Bronchial epithelial cell (primary cell): ENCODE data around the gene JAM3. TPM values are rescaled to one million over a fixed set of nuclear protein-coding genes. Genes with fewer than 3 reads are reported as not detected.

Source experiments
- DNase-seq: peaks from one replicate; pipeline ENCODE4 v3.0.0-alpha.2; 2010; ENCODE audit warnings: low read depth
- FAIRE-seq: peaks from 2 replicates; lab custom pipeline; 2011; peaks lifted over from hg19 to GRCh38; lab: Jason Lieb, UNC
- H3K27me3 ChIP-seq: 2 replicates; pipeline ENCODE4 v1.5.1; 2011; ENCODE audit warnings: low read length; ENCODE audit not compliant: control insufficient read depth, insufficient read depth
- H3K36me3 ChIP-seq: 2 replicates; pipeline ENCODE4 v1.5.1; 2011; ENCODE audit warnings: low read length; ENCODE audit not compliant: control insufficient read depth, insufficient read depth
- H3K4me3 ChIP-seq: 2 replicates; pipeline ENCODE4 v1.5.1; 2011; ENCODE audit warnings: mild to moderate bottlenecking, low read depth, low read length, control low read depth
- CTCF ChIP-seq: IDR thresholded peaks from 2 replicates; pipeline ENCODE4 v1.5.1; 2011; ENCODE audit warnings: mild to moderate bottlenecking, moderate library complexity, low read length, control low read depth, inconsistent platforms; ENCODE audit not compliant: insufficient read depth, severe bottlenecking
- total RNA-seq: library from RNA; depleted of rRNA; stranded (reverse); fragments of >200 nt; gene quantifications from 2 replicates; pipeline ENCODE4 v1.2.1, GENCODE V29; 2014

JAM3 gene
- total RNA-seq, 1 donor from 2014 or later = 1.6 TPM

DNA sequence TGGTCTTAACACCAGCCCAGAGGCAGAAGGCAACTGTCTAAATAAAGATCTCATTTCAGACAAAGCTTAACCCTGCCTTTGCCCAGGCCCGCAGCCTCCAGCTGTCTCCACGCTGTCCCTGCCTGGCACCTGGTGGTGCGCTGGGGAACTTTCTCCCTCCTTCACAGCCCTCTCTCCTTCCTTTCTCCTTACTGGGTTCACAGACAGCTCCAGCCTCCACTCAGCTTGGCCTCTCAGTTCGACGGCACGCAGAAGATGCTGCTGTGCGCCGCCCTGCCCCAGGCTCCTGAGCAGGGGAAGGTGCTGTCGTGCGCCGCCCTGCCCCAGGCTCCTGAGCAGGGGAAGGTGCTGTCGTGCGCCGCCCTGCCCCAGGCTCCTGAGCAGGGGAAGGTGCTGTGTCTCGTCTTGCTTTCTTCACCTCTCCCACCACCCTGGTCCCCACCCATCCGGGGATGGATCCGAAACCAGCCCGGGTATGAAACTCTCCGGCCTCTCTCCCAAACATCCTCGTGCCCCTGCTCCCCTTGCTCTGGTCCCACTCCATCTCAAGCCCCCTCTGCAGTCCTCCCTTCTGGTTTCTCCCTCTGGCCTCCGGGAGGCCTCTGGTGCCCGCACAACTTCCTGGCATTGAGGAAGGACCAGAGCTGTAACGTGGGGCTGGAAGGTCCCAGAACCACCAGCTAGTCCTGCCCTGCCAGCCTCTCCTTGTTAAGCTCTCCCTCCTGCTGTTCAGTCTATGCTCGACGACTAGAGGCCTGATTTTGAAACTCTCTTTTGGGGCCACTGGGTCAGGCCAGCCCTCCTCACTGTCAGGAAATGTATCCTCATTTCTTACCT lies 22.9 kb upstream of the JAM3 start:
- Histone ChIP-seq H3K27me3 (peaks cover 2% of the 10 kb centered on the region), H3K36me3 (no peaks in the 10 kb centered on the region), H3K4me3 (no peak overlapping the region)
- FAIRE-seq = no peak
- DNase-seq = no peak
- TF ChIP-seq CTCF = peak; percentile 64

DNA sequence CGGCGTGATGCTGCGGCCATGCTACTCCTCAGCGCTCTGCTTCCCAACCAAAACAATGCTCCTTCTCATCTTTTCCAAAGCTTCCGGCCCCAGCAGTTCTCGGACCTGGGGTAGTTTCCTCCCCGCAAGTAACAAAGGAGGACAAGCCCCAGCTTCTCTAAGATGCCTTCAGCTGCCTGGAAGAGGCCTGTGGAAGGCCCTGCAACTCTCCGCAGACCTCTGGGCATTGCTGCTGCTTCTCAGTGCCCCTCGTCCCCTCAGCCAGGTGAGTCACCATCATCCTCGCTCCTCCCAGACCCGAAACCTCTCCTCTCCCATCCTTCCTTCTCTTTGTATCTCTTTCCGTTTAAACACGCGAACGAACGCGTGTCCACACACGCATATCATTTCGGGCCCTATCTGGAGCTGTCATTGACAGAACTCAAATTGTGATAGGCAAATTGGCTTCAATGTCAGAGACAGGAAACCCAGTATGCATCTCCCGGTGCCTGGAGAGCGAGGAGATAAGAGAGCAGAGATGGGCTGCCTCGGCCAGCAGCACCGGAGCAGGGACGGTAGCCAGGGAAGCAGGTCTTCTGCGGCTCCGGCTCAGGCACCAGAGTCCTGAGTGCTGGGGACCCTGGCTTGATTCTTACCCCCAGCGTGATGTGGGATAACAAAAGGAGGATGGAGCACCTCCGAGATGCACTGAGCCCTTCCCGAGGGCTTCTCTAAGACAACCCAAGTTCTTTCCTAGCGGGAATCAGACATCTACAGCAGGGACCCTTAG lies 22.0 kb upstream of the JAM3 start:
- DNase-seq = no peak
- no peaks in the 10 kb centered on the region for H3K36me3 ChIP-seq
- TF ChIP-seq CTCF = no peak
- no peak for FAIRE-seq
- no peak overlapping the region for H3K4me3 ChIP-seq
- H3K27me3 ChIP-seq = peaks cover 2% of the 10 kb centered on the region

- DNase-seq = no peak
- TF ChIP-seq CTCF = no peak
- Histone ChIP-seq H3K36me3 (no peaks in the 10 kb centered on the region), H3K27me3 (peaks cover 2% of the 10 kb centered on the region), H3K4me3 (no peak overlapping the region)
- no peak for FAIRE-seq
These were observed 21.3 kb upstream of the JAM3 start for GRCh38 chr11:134047586-134047999.

- FAIRE-seq (no peak), DNase-seq (no peak)
- TF ChIP-seq CTCF = no peak
- Histone ChIP-seq H3K27me3 (peaks cover 2% of the 10 kb centered on the region), H3K4me3 (no peak overlapping the region), H3K36me3 (no peaks in the 10 kb centered on the region)
These were observed 20.8 kb upstream of the JAM3 start for GRCh38 chr11:134048028-134048427.

DNA sequence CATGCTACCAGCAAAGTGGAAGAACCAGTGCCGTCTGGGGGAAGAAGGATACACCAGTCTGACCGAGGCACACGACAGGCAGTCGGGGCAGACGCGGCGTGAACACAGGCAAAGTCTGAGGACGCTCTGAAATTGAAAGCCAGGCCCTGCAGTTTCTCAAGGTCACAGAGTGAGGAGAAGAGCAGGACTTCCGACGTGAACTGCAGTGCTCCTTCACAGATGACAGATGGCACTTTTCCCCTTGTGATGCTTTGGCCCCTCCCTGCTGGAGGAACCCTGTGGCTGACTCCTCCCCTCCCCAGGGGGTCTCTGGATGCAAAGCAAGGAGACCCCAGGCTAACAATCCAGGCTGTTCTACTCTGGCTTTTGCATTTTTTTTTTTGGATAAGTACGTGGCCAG lies 19.6 kb upstream of the JAM3 start:
- peaks cover 2% of the 10 kb centered on the region for H3K27me3 ChIP-seq
- TF ChIP-seq CTCF = no peak
- FAIRE-seq (no peak), DNase-seq (no peak)
- no peak overlapping the region for H3K4me3 ChIP-seq
- no peaks in the 10 kb centered on the region for H3K36me3 ChIP-seq
